Measurements from ENCODE around the gene ZBED4.

ZBED4 gene, protein sequence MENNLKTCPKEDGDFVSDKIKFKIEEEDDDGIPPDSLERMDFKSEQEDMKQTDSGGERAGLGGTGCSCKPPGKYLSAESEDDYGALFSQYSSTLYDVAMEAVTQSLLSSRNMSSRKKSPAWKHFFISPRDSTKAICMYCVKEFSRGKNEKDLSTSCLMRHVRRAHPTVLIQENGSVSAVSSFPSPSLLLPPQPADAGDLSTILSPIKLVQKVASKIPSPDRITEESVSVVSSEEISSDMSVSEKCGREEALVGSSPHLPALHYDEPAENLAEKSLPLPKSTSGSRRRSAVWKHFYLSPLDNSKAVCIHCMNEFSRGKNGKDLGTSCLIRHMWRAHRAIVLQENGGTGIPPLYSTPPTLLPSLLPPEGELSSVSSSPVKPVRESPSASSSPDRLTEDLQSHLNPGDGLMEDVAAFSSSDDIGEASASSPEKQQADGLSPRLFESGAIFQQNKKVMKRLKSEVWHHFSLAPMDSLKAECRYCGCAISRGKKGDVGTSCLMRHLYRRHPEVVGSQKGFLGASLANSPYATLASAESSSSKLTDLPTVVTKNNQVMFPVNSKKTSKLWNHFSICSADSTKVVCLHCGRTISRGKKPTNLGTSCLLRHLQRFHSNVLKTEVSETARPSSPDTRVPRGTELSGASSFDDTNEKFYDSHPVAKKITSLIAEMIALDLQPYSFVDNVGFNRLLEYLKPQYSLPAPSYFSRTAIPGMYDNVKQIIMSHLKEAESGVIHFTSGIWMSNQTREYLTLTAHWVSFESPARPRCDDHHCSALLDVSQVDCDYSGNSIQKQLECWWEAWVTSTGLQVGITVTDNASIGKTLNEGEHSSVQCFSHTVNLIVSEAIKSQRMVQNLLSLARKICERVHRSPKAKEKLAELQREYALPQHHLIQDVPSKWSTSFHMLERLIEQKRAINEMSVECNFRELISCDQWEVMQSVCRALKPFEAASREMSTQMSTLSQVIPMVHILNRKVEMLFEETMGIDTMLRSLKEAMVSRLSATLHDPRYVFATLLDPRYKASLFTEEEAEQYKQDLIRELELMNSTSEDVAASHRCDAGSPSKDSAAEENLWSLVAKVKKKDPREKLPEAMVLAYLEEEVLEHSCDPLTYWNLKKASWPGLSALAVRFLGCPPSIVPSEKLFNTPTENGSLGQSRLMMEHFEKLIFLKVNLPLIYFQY

GRCh38 chr22:49852898-49853894 is at the start of gene ZBED4:
Gene ZBED4 (plus strand): TSS chr22:49853844. CDS start chr22:49883663, 29,819 bp downstream.
- ChIA-PET POLR2A (ENCODE audit: low non-redundant PET) (no interaction called here), CTCF (no interaction called here)
- TF ChIP-seq CTCF (conservative IDR thresholded peaks at IDR 0.05; ENCODE audit: low read depth) = no peak
- H3K27ac ChIP-seq = peak within 1 kb of the TSS; percentile 94
- peak; percentile 97 for DNase-seq (ENCODE audit: low spot score)

GRCh38 chr22:49807129-49807528 is 46.5 kb upstream of the ZBED4 start:
- ChIA-PET CTCF (no interaction called here), POLR2A (ENCODE audit: low non-redundant PET) (no interaction called here)
- TF ChIP-seq CTCF (conservative IDR thresholded peaks at IDR 0.05; ENCODE audit: low read depth) = no peak
- DNase-seq (ENCODE audit: low spot score) = no peak
- no peak overlapping the region for H3K27ac ChIP-seq

- ChIA-PET POLR2A (ENCODE audit: low non-redundant PET) (no interaction called here), CTCF (no interaction called here)
- DNase-seq (ENCODE audit: low spot score) = no peak
- TF ChIP-seq CTCF (conservative IDR thresholded peaks at IDR 0.05; ENCODE audit: low read depth) = no peak
- no peak overlapping the region for H3K27ac ChIP-seq
These were observed 45.6 kb upstream of the ZBED4 start for GRCh38 chr22:49807780-49808708.

DNA sequence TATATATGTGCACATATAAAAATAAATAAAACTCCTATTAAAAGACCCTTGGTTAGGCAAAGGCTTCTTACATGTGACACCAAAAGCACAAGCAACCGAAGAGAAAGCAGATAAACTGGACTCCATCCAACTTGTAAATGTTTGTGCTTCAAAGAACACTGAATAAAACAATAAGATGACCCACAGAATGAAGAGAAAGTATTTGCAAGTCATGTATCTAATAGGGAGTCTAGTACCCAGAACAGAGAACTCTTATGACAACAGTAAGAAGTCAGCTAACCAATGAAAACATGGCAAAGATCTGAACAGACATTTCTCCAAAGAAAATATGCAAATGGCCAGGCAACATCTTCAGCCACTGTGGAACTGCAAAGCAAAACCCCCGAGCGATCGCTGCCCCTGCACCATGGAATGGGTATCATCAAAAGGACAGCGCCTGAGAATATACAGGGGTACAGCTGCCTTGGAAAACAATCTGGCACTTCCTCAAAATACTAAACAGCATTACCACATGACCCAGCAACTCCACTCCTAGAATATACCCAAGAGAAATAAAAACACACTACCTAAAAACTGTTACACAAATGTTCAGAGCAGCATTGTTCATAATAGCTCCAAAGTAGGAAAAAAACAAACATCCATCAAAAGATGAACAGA is 43.2 kb upstream of the ZBED4 start:
- H3K27ac ChIP-seq = no peak overlapping the region
- no peak for TF ChIP-seq CTCF (conservative IDR thresholded peaks at IDR 0.05; ENCODE audit: low read depth)
- POLR2A ChIA-PET (ENCODE audit: low non-redundant PET) = no interaction called here
- DNase-seq (ENCODE audit: low spot score) = no peak
- CTCF ChIA-PET = interaction anchor here (0.8 kb wide), 1 partner anchor 9 kb away, joined by 3 read pairs; no protein-coding TSS in a partner anchor

All from RWPE1 (cell line).